SK-N-SH treated with all-trans-retinoic acid at 6 μM for 48 hours (cell line): Measurements from ENCODE around the gene DAGLA.

Experiments used
- ATAC-seq: fragments of 200-7000 bp; cut with Tn5 transposase; 3 replicates; pipeline ENCODE4 v1.9.1; 2020; ENCODE audit warnings: mild to moderate bottlenecking, moderate library complexity
- ARNTL ChIP-seq: fragments of 450-650 bp; formaldehyde crosslinking; IDR thresholded peaks from 2 replicates; pipeline ENCODE4 v1.5.0; 2020; ENCODE audit warnings: low read depth, mild to moderate bottlenecking, moderate library complexity, borderline replicate concordance
- BACH2 ChIP-seq: fragments of 250-450 bp; sonication (Bioruptor Pico); IDR thresholded peaks from 2 replicates; pipeline ENCODE4 v1.9.0; 2021; ENCODE audit warnings: mild to moderate bottlenecking, borderline replicate concordance
- CSDC2 ChIP-seq: fragments of 250-450 bp; sonication (Bioruptor Pico); IDR thresholded peaks from 2 replicates; pipeline ENCODE4 v1.5.0; 2020; ENCODE audit warnings: mild to moderate bottlenecking, moderate library complexity
- ESRRG ChIP-seq: fragments of 250-450 bp; sonication (Bioruptor Pico); IDR thresholded peaks from 2 replicates; pipeline ENCODE4 v1.6.1; 2021; ENCODE audit warnings: mild to moderate bottlenecking
- GLIS3 ChIP-seq: fragments of 250-450 bp; sonication (Bioruptor Pico); IDR thresholded peaks from 2 replicates; pipeline ENCODE4 v1.5.0; 2020; ENCODE audit warnings: mild to moderate bottlenecking, moderate library complexity
- ISL1 ChIP-seq: fragments of 250-450 bp; sonication (Bioruptor Pico); IDR thresholded peaks from 2 replicates; pipeline ENCODE4 v2.1.2; 2022; ENCODE audit warnings: mild to moderate bottlenecking, moderate library complexity
- OSR1 ChIP-seq: fragments of 250-450 bp; sonication (Bioruptor Pico); IDR thresholded peaks from 2 replicates; pipeline ENCODE4 v1.8.0; 2022; ENCODE audit warnings: moderate library complexity, mild to moderate bottlenecking, inconsistent platforms
- PPARA ChIP-seq: fragments of 250-450 bp; sonication (Bioruptor Pico); IDR thresholded peaks from 2 replicates; pipeline ENCODE4 v1.5.0; 2020; ENCODE audit warnings: mild to moderate bottlenecking, borderline replicate concordance
- RARB ChIP-seq: fragments of 250-450 bp; sonication (Bioruptor Pico); IDR thresholded peaks from 2 replicates; pipeline ENCODE4 v1.8.0; 2021; ENCODE audit warnings: mild to moderate bottlenecking, moderate library complexity
- SNAI2 ChIP-seq: fragments of 250-450 bp; sonication (Bioruptor Pico); IDR thresholded peaks from 2 replicates; pipeline ENCODE4 v1.5.0; 2020; ENCODE audit warnings: mild to moderate bottlenecking, moderate library complexity
- TCF4 ChIP-seq: fragments of 250-450 bp; sonication (Bioruptor Pico); IDR thresholded peaks from 2 replicates; pipeline ENCODE4 v1.8.0; 2021; ENCODE audit warnings: mild to moderate bottlenecking, moderate library complexity, borderline replicate concordance
- TOX ChIP-seq: fragments of 250-450 bp; sonication (Bioruptor Pico); IDR thresholded peaks from 2 replicates; pipeline ENCODE4 v1.8.0; 2021; ENCODE audit warnings: mild to moderate bottlenecking, moderate library complexity, borderline replicate concordance
- ZFP3 ChIP-seq: fragments of 250-450 bp; sonication (Bioruptor Pico); IDR thresholded peaks from 2 replicates; pipeline ENCODE4 v1.5.0; 2020; ENCODE audit warnings: mild to moderate bottlenecking, moderate library complexity
- ZNF565 ChIP-seq: fragments of 450-650 bp; formaldehyde crosslinking; conservative IDR thresholded peaks from 2 replicates; pipeline ENCODE4 v1.5.0; 2020; ENCODE audit warnings: low read depth, mild to moderate bottlenecking, moderate library complexity
- ZNF70 ChIP-seq: fragments of 450-650 bp; formaldehyde crosslinking; IDR thresholded peaks from 2 replicates; pipeline ENCODE4 v1.5.0; 2020; ENCODE audit warnings: mild to moderate bottlenecking, moderate library complexity
- ZNF8 ChIP-seq: fragments of 450-650 bp; formaldehyde crosslinking; IDR thresholded peaks from 2 replicates; pipeline ENCODE4 v1.5.0; 2020; ENCODE audit warnings: mild to moderate bottlenecking, moderate library complexity
- TF ChIP-seq, protein P1 (sequence below): fragments of 250-450 bp; sonication (Bioruptor Pico); IDR thresholded peaks from 2 replicates; pipeline ENCODE4 v1.5.1; 2020; ENCODE audit warnings: low read depth, mild to moderate bottlenecking, moderate library complexity
- TF ChIP-seq, protein P2 (sequence below): fragments of 250-450 bp; sonication (Bioruptor Pico); IDR thresholded peaks from 2 replicates; pipeline ENCODE4 v1.5.0; 2020; ENCODE audit warnings: mild to moderate bottlenecking, moderate library complexity
- TF ChIP-seq, protein P3 (sequence below): fragments of 250-450 bp; sonication (Bioruptor Pico); IDR thresholded peaks from 2 replicates; pipeline ENCODE4 v1.5.1; 2021; ENCODE audit warnings: mild to moderate bottlenecking, moderate library complexity
- TF ChIP-seq, protein P4 (sequence below): fragments of 250-450 bp; sonication (Bioruptor Pico); IDR thresholded peaks from 2 replicates; pipeline ENCODE4 v1.8.0; 2021; ENCODE audit warnings: low read depth, mild to moderate bottlenecking, moderate library complexity, borderline replicate concordance

Gene DAGLA

DNA sequence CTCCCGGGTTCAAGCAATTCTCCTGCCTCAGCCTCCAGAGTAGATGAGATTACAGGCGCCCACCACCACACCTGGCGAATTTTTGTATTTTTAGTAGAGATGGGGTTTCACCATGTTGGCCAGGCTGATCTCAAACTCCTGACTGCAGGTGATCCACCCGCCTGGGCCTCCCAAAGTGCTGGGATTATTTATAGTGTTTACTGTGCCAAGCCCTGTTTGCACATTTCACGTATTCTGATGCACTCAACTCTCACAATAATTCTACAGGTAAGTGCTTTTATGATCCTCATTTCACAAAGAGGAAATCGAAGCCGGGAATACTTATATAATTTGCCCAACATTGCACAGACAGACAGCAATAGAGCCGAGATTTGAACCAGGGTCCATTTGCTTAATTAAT lies 38.0 kb upstream of the DAGLA start (continued):
- TF ChIP-seq ARNTL (CRISPR knock-in tag): no peak
- no peak for TF ChIP-seq TOX (CRISPR knock-in tag)
- TF ChIP-seq BACH2 (CRISPR knock-in tag): no peak
- TF ChIP-seq, protein P1, sequence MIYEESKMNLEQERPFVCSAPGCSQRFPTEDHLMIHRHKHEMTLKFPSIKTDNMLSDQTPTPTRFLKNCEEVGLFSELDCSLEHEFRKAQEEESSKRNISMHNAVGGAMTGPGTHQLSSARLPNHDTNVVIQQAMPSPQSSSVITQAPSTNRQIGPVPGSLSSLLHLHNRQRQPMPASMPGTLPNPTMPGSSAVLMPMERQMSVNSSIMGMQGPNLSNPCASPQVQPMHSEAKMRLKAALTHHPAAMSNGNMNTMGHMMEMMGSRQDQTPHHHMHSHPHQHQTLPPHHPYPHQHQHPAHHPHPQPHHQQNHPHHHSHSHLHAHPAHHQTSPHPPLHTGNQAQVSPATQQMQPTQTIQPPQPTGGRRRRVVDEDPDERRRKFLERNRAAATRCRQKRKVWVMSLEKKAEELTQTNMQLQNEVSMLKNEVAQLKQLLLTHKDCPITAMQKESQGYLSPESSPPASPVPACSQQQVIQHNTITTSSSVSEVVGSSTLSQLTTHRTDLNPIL: no peak
- no peak for TF ChIP-seq ZNF70 (CRISPR knock-in tag)
- TF ChIP-seq SNAI2 (CRISPR knock-in tag): no peak
- TF ChIP-seq TCF4: no peak

DNA sequence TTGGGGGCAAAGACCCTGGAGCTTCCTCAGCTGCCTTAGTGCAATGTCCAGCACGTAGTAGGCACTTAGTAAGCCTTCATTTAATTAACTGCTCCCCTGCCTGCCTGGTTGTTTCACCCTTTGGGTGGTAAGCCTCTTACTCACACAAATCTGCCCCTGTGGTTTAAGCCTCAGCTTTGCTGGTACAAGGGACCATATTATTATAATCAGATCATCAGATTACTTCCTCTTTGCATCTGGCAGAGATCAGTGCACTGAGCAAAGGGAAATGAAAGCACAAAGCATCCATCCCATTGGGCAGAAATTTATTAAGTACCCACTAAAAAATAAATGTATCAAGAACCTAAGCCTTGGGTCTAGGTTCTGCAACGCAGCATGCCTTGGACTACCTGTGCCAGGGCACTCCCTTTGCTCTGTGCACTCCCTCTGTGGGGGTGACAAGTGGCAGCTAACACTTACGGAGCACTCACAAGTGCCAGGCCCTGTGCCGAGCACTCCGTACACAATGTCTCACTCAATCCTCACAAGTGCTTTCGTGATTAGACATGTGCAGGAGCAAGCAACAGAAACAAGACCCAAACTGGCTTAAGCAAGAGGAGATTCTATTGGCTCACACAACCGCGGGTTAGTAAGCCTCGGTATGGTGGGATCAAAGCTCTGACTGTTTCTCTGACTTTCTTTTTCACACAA lies 34.9 kb upstream of the DAGLA start:
- peak; percentile 36; the same call in 1 of the 3 replicates for ATAC-seq
- no peak for TF ChIP-seq ZNF8 (CRISPR knock-in tag)
- no peak for TF ChIP-seq ZFP3 (CRISPR knock-in tag)
- no peak for TF ChIP-seq GLIS3 (CRISPR knock-in tag)
- no peak for TF ChIP-seq BACH2 (CRISPR knock-in tag)
- TF ChIP-seq, protein P2, sequence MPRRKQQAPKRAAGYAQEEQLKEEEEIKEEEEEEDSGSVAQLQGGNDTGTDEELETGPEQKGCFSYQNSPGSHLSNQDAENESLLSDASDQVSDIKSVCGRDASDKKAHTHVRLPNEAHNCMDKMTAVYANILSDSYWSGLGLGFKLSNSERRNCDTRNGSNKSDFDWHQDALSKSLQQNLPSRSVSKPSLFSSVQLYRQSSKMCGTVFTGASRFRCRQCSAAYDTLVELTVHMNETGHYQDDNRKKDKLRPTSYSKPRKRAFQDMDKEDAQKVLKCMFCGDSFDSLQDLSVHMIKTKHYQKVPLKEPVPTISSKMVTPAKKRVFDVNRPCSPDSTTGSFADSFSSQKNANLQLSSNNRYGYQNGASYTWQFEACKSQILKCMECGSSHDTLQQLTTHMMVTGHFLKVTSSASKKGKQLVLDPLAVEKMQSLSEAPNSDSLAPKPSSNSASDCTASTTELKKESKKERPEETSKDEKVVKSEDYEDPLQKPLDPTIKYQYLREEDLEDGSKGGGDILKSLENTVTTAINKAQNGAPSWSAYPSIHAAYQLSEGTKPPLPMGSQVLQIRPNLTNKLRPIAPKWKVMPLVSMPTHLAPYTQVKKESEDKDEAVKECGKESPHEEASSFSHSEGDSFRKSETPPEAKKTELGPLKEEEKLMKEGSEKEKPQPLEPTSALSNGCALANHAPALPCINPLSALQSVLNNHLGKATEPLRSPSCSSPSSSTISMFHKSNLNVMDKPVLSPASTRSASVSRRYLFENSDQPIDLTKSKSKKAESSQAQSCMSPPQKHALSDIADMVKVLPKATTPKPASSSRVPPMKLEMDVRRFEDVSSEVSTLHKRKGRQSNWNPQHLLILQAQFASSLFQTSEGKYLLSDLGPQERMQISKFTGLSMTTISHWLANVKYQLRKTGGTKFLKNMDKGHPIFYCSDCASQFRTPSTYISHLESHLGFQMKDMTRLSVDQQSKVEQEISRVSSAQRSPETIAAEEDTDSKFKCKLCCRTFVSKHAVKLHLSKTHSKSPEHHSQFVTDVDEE (CRISPR knock-in tag): no peak
- no peak for TF ChIP-seq TOX (CRISPR knock-in tag)
- TF ChIP-seq OSR1: no peak
- TF ChIP-seq SNAI2 (CRISPR knock-in tag): no peak
- TF ChIP-seq, protein P3, sequence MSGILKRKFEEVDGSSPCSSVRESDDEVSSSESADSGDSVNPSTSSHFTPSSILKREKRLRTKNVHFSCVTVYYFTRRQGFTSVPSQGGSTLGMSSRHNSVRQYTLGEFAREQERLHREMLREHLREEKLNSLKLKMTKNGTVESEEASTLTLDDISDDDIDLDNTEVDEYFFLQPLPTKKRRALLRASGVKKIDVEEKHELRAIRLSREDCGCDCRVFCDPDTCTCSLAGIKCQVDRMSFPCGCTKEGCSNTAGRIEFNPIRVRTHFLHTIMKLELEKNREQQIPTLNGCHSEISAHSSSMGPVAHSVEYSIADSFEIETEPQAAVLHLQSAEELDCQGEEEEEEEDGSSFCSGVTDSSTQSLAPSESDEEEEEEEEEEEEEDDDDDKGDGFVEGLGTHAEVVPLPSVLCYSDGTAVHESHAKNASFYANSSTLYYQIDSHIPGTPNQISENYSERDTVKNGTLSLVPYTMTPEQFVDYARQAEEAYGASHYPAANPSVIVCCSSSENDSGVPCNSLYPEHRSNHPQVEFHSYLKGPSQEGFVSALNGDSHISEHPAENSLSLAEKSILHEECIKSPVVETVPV (CRISPR knock-in tag): no peak
- no peak for TF ChIP-seq ISL1 (CRISPR knock-in tag)
- TF ChIP-seq RARB (CRISPR knock-in tag): no peak
- TF ChIP-seq ZNF565 (CRISPR knock-in tag): no peak
- TF ChIP-seq, protein P1: no peak
- TF ChIP-seq PPARA (CRISPR knock-in tag): no peak
- no peak for TF ChIP-seq ESRRG (CRISPR knock-in tag)
- TF ChIP-seq ARNTL (CRISPR knock-in tag): no peak
- no peak for TF ChIP-seq TCF4
- TF ChIP-seq, protein P4, sequence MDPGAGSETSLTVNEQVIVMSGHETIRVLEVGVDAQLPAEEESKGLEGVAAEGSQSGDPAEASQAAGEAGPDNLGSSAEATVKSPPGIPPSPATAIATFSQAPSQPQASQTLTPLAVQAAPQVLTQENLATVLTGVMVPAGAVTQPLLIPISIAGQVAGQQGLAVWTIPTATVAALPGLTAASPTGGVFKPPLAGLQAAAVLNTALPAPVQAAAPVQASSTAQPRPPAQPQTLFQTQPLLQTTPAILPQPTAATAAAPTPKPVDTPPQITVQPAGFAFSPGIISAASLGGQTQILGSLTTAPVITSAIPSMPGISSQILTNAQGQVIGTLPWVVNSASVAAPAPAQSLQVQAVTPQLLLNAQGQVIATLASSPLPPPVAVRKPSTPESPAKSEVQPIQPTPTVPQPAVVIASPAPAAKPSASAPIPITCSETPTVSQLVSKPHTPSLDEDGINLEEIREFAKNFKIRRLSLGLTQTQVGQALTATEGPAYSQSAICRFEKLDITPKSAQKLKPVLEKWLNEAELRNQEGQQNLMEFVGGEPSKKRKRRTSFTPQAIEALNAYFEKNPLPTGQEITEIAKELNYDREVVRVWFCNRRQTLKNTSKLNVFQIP: no peak
- TF ChIP-seq, all 23 proteins: peak for 0

DNA sequence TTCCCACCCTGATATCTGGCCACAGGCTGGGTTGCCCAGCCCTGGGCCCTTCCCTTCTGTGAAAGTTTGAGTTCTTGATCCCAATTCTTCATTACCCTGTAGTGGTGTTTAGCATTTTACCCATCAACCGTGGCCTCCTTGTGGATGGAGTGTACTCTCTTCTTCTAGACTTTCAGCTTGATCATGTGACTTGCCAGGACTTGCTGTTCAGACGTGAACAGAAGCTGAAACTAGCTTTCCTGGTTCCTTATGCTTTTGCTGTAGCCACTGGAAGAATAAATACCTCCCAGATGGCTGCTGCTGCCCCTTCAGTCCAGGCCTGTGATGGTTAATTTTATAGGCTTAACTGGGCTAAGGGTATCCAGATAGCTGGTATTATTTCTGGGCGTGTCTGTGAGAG lies 32.7 kb upstream of the DAGLA start:
- ATAC-seq: no peak
- TF ChIP-seq CSDC2 (CRISPR knock-in tag): no peak
- TF ChIP-seq TOX (CRISPR knock-in tag): no peak
